ENCODE data around the gene OSBPL3. TPM values are rescaled to one million over a fixed set of nuclear protein-coding genes. Genes with fewer than 3 reads are reported as not detected.

The OSBPL3 gene
- polyA plus RNA-seq, 1 of the 3 experiments (the other 2 are of a cell fraction), result 23.2 TPM

GRCh38 chr7:24907311-24907886 lies 72.6 kb downstream of the OSBPL3 start:
- H3K36me3 ChIP-seq (replicated peaks in 1 of 2; ENCODE audit: control insufficient read depth in 1 of 2, insufficient read depth in 2 of 2, low read length in 1 of 2), result no peaks in the 10 kb centered on the region
- peak overlapping the region; percentile 71 for H3K4me2 ChIP-seq
- H3K9me2 ChIP-seq, result no peaks in the 10 kb centered on the region
- 18% methylated on average over 7 of the region's 7 CpGs for WGBS (ENCODE audit: low lambda C conversion rate)
- no peaks in the 10 kb centered on the region for H3K9me3 ChIP-seq
- no peaks in the 10 kb centered on the region for H3K27me3 ChIP-seq (ENCODE audit: insufficient read depth)
- DNase-seq, result no peak
- H3K9ac ChIP-seq, result peak overlapping the region; percentile 42; the same call in 1 of the 2 replicates
- H3K4me1 ChIP-seq (ENCODE audit: control insufficient read depth in 1 of 2, insufficient read depth in 2 of 2, low read depth in 1 of 2, low read length in 1 of 2), result peaks cover 15 to 41% of the 10 kb centered on the region in 2 experiments
- H2AFZ ChIP-seq (ENCODE audit: low read depth), result peak overlapping the region; percentile 43
- no peak for TF ChIP-seq RAD21 (IDR thresholded peaks at IDR 0.05; ENCODE audit: low read length)
- no peak for TF ChIP-seq IRF3 (IDR thresholded peaks at IDR 0.05; ENCODE audit: low read depth, low read length)
- no peak for TF ChIP-seq NRF1 (IDR thresholded peaks at IDR 0.05; ENCODE audit: low read depth, low read length)
- TF ChIP-seq RXRA (IDR thresholded peaks at IDR 0.05; ENCODE audit: borderline replicate concordance, low read depth), result no peak; the same call in 1 of the 2 replicates
- peak; percentile 65; the same call in 1 of the 2 replicates for TF ChIP-seq NFIC (IDR thresholded peaks at IDR 0.05; ENCODE audit: borderline replicate concordance)
- peak; percentile 95 for TF ChIP-seq JUND (IDR thresholded peaks at IDR 0.05)
- TF ChIP-seq TEAD4 (IDR thresholded peaks at IDR 0.05; ENCODE audit: borderline replicate concordance, insufficient read depth), result no peak; the same call in 1 of the 2 replicates
- TF ChIP-seq TAF1 (IDR thresholded peaks at IDR 0.05; ENCODE audit: borderline replicate concordance, low read depth, low read length), result no peak
- TF ChIP-seq MXI1 (IDR thresholded peaks at IDR 0.05; ENCODE audit: low read depth, low read length), result no peak
- TF ChIP-seq PBX3 (IDR thresholded peaks at IDR 0.05), result peak; percentile 80
- TF ChIP-seq ZBTB33 (IDR thresholded peaks at IDR 0.05; ENCODE audit: borderline replicate concordance, low read depth), result 0 out of 2 replicates have a peak, but pooled peaks have one; percentile 52
- TF ChIP-seq MAX (IDR thresholded peaks at IDR 0.05; ENCODE audit: low read depth), result peak; percentile 52
- TF ChIP-seq YY1 (IDR thresholded peaks at IDR 0.05; ENCODE audit: low read depth), result 0 out of 2 replicates have a peak, but pooled peaks have one; percentile 21
- peak; percentile 42; the same call in 1 of the 2 replicates for TF ChIP-seq POLR2AphosphoS5 (IDR thresholded peaks at IDR 0.05; ENCODE audit: low read depth, low read length)
- TF ChIP-seq EP300 (IDR thresholded peaks at IDR 0.05; ENCODE audit: borderline replicate concordance in 1 of 2, low read depth in 1 of 2, low read length in 1 of 2), result peak in 1 of 2 experiments; percentile 85; a peak in 2 of 4 replicates
- TF ChIP-seq TCF12 (IDR thresholded peaks at IDR 0.05), result peak; percentile 85
- TF ChIP-seq CTCF (IDR thresholded peaks at IDR 0.05), result no peak
- TF ChIP-seq FOSL2 (IDR thresholded peaks at IDR 0.05; ENCODE audit: borderline replicate concordance, low read depth), result peak; percentile 99
- peaks cover 39% of the 10 kb centered on the region for H3F3A ChIP-seq (replicated peaks; ENCODE audit: insufficient read depth)
- peaks cover 79% of the 10 kb centered on the region for H3K79me2 ChIP-seq (ENCODE audit: insufficient read depth)
- ChIA-PET CTCF (interaction anchor here (1.0 kb wide), 1 partner anchor 15 kb away, joined by 3 read pairs; no protein-coding TSS in a partner anchor), POLR2A (interaction anchor here (1.1 kb wide), 1 partner anchor 12 kb away, joined by 3 read pairs; no protein-coding TSS in a partner anchor)
- peak overlapping the region; percentile 82 to 88 for H3K27ac ChIP-seq (ENCODE audit: low read depth in 2 of 2, low read length in 1 of 2)
- peak overlapping the region; percentile 13 to 33; a peak in 3 of 4 replicates for H3K4me3 ChIP-seq (ENCODE audit: low read depth in 2 of 2, low read length in 1 of 2)
- no peaks in the 10 kb centered on the region for H4K20me1 ChIP-seq (ENCODE audit: insufficient read depth)

Measured in SK-N-SH (cell line).